K562 (cell line): ENCODE measurements around the gene ATG12. TPM values are rescaled to one million over a fixed set of nuclear protein-coding genes. Genes with fewer than 3 reads are reported as not detected.

Experiments used
- CTBP1 ChIP-seq: fragments of 450-650 bp; IDR thresholded peaks from 2 replicates; pipeline ENCODE4 v1.6.1; 2016; ENCODE audit warnings: borderline replicate concordance
- E2F6 ChIP-seq, 2 experiments: IDR thresholded peaks; 2 replicates each; pipeline ENCODE4 v1.6.1; 2011; ENCODE audit warnings: borderline replicate concordance in 1 of 2, control low read depth in 1 of 2, low read depth in 1 of 2, low read length in 1 of 2, mild to moderate bottlenecking in 1 of 2, mixed read lengths in 1 of 2, moderate library complexity in 1 of 2; ENCODE audit not compliant: insufficient read depth in 1 of 2, insufficient read length in 1 of 2, poor library complexity in 1 of 2, severe bottlenecking in 1 of 2; ENCODE audit errors: extremely low read depth in 1 of 2
- FOXM1 ChIP-seq, 2 experiments: fragments of 450-650 bp in 1 of 2; sonication (generic) in 1 of 2; formaldehyde crosslinking in 1 of 2; IDR thresholded peaks; 2 replicates each; pipeline versions ENCODE4 v1.6.1 to v1.9.0; 2017 to 2022; ENCODE audit warnings: low read depth in 2 of 2, mild to moderate bottlenecking in 2 of 2, missing genetic modification reagents in 1 of 2, moderate library complexity in 1 of 2
- KDM5B ChIP-seq: fragments of 200-600 bp; sonication (generic); IDR thresholded peaks from 2 replicates; pipeline ENCODE4 v1.6.1; 2012; ENCODE audit warnings: low read depth, mild to moderate bottlenecking, moderate library complexity, low read length, control low read depth, inconsistent platforms; ENCODE audit not compliant: insufficient replicate concordance
- RB1 ChIP-seq: fragments of 450-650 bp; IDR thresholded peaks from 2 replicates; pipeline ENCODE4 v1.6.1; 2017; ENCODE audit warnings: low read depth, mild to moderate bottlenecking
- RBBP5 ChIP-seq: fragments of 200-600 bp; sonication (generic); IDR thresholded peaks from 2 replicates; pipeline ENCODE4 v1.6.1; 2012; ENCODE audit warnings: borderline replicate concordance, mild to moderate bottlenecking, low read length, control low read depth, inconsistent platforms; ENCODE audit not compliant: insufficient read depth, poor library complexity, severe bottlenecking
- RCOR1 ChIP-seq, 2 experiments: IDR thresholded peaks; 2 replicates each; pipeline ENCODE4 v1.6.1; 2012; ENCODE audit warnings: low read depth in 2 of 2, low read length in 2 of 2, borderline replicate concordance in 1 of 2, improper control_type of control experiment in 1 of 2
- SAP30 ChIP-seq: fragments of 200-600 bp; sonication (generic); IDR thresholded peaks from 2 replicates; pipeline ENCODE4 v1.6.1; 2012; ENCODE audit warnings: borderline replicate concordance, low read depth, mild to moderate bottlenecking, moderate library complexity, low read length, control low read depth, inconsistent platforms; ENCODE audit not compliant: insufficient read depth, poor library complexity, severe bottlenecking
- UBTF ChIP-seq, 2 experiments: IDR thresholded peaks; 2 replicates each; pipeline ENCODE4 v1.6.1; 2012; ENCODE audit warnings: improper control_type of control experiment in 2 of 2, low read depth in 2 of 2, low read length in 2 of 2, borderline replicate concordance in 1 of 2
- ZNF740 ChIP-seq, 3 experiments: fragments of 200-800 bp in 1 of 3; sonication (Bioruptor generic) in 1 of 3; sonication (generic) in 1 of 3; formaldehyde crosslinking in 1 of 3; IDR thresholded peaks; 2 replicates each; pipeline versions ENCODE4 v1.6.1 to v1.8.0; 2016 to 2022; ENCODE audit warnings: mild to moderate bottlenecking in 2 of 3, missing compliant biosample characterization in 2 of 3, missing genetic modification characterization in 2 of 3, missing genetic modification reagents in 1 of 3
- polyA plus RNA-seq, 8 experiments: library from polyadenylated mRNA; depleted of rRNA in 4 of 8; stranded (reverse) in 5 of 8; unstranded in 3 of 8; fragments of >200 nt; fragmentation: Nextera tagmentation in 2 of 8; fragmentation: Illumina TruSeq in 1 of 8; extraction: Ambion mirVana in 2 of 8; extraction: Trizol in 1 of 8; gene quantifications; 2 replicates each; pipeline versions ENCODE4 v1.2.1 to v1.2.3, GENCODE V29; 2011 to 2014; ENCODE audit warnings: inconsistent platforms in 1 of 8, missing spikeins in 1 of 8
- total RNA-seq, 7 experiments: library from RNA; depleted of rRNA in 6 of 7; stranded (reverse); fragments of >200 nt in 6 of 7; fragmentation: Illumina TruSeq in 2 of 7; extraction: Trizol in 2 of 7; gene quantifications; 2 replicates each; pipeline versions ENCODE4 v1.2.1 to v1.2.3, GENCODE V29; 2011 to 2021; ENCODE audit warnings: low replicate concordance in 1 of 7

Gene ATG12
- total and polyA plus RNA-seq, 9 of the 15 experiments (the other 6 are each of a cell fraction or from before 2014, with no cell fraction given) = 21.6 to 132 (median 61.3) TPM

- TF ChIP-seq E2F6 (IDR thresholded peaks at IDR 0.05; ENCODE audit: borderline replicate concordance in 1 of 2, extremely low read depth in 1 of 2, insufficient read depth in 1 of 2, insufficient read length in 1 of 2, low read depth in 1 of 2, low read length in 1 of 2, poor library complexity in 1 of 2, severe bottlenecking in 1 of 2) = peak in 1 of 2 experiments; percentile 24
- TF ChIP-seq FOXM1 (IDR thresholded peaks at IDR 0.05; ENCODE audit: low read depth) = no peak
- TF ChIP-seq FOXM1 (CRISPR knock-in tag; IDR thresholded peaks at IDR 0.05; ENCODE audit: low read depth) = 0 out of 2 replicates have a peak, but pooled peaks have one; percentile 22
- peak; percentile 10; the same call in 1 of the 2 replicates for TF ChIP-seq RB1
- TF ChIP-seq SAP30 = peak; percentile 84
- peak; percentile 82 for TF ChIP-seq RBBP5
- peak; percentile 46; the same call in 1 of the 2 replicates for TF ChIP-seq ZNF740 (CRISPR knock-in tag; IDR thresholded peaks at IDR 0.05)
- no peak for TF ChIP-seq ZNF740 (tag; IDR thresholded peaks at IDR 0.05)
- TF ChIP-seq RCOR1 (IDR thresholded peaks at IDR 0.05; ENCODE audit: borderline replicate concordance in 1 of 2, low read depth in 2 of 2, low read length in 2 of 2) = no peak
- TF ChIP-seq CTBP1 = peak; percentile 44
- peak; percentile 19 to 48; a peak in 1 of 4 replicates for TF ChIP-seq UBTF (IDR thresholded peaks at IDR 0.05; ENCODE audit: borderline replicate concordance in 1 of 2, low read depth in 2 of 2, low read length in 2 of 2)
- no peak for TF ChIP-seq KDM5B
Measured at GRCh38 chr5:115842089-115842935, 947 bp upstream of the ATG12 start (continued).
